H1 (cell line): ENCODE results near the gene PPP1R13B.
A peak's percentile ranks its signal among the peaks of the same experiment; 100 is the strongest.

Experiments
- CTCF ChIP-seq, 3 experiments: IDR thresholded peaks; 1 replicate in 2 of 3; 2 replicates in 1 of 3; pipeline versions ENCODE4 v1.5.1 to v1.6.1; 2011; ENCODE audit warnings: low read length in 3 of 3, mild to moderate bottlenecking in 3 of 3, inconsistent platforms in 2 of 3, low read depth in 1 of 3, moderate library complexity in 1 of 3; ENCODE audit not compliant: insufficient read depth in 1 of 3; ENCODE audit errors: control extremely low read depth in 1 of 3
- POLR2A ChIP-seq, 2 experiments: IDR thresholded peaks; 1 replicate in 1 of 2; 2 replicates in 1 of 2; pipeline ENCODE4 v1.6.1; 2011; ENCODE audit warnings: low read depth in 2 of 2, low read length in 2 of 2, mild to moderate bottlenecking in 2 of 2; ENCODE audit errors: control extremely low read depth in 1 of 2
- TBP ChIP-seq: IDR thresholded peaks from 2 replicates; pipeline ENCODE4 v1.6.1; 2011; ENCODE audit warnings: low read depth, low read length, improper control_type of control experiment
- ZNF274 ChIP-seq: IDR thresholded peaks from 2 replicates; pipeline ENCODE4 v1.7.0; 2012; ENCODE audit warnings: low read length, borderline replicate concordance; ENCODE audit errors: extremely low read depth

DNA sequence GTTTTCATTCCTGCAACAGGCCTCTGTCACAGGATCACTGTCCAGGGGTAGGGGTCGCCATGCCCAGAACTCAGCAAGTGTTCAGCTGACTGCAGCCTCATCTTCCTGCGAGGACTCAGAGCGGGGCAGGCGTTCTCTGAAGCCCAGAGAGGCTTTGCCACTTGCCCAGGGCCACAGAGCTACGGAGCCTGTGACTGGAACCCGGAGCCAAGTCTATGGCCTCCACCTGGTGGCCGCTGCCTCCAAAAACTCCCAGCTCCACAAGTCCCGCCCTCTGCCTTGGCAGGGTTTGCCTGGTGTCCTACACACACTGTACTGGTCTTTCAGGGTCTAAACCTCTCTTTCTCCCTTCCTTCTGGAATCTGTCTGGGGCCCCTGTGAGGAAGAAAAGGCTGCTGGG, 8.7 kb upstream of the PPP1R13B start:
- TF ChIP-seq POLR2A (IDR thresholded peaks at IDR 0.05; ENCODE audit: control extremely low read depth in 1 of 2, low read depth in 2 of 2, low read length in 2 of 2) = no peak
- no peak for TF ChIP-seq ZNF274
- TF ChIP-seq CTCF (IDR thresholded peaks at IDR 0.05; ENCODE audit: control extremely low read depth in 1 of 3, insufficient read depth in 1 of 3, low read depth in 1 of 3, low read length in 3 of 3) = peak; percentile 13 to 51 (median 13); a peak in 2 of 4 replicates
- no peak for TF ChIP-seq TBP
